SKM-1 treated with dmso at 0.1 percent for 144 hours (cell line): ENCODE results near the gene HELZ.
A peak's percentile ranks its signal among the peaks of the same experiment; 100 is the strongest.
"Not testable (repeated sequence)": the region's sequence is repeated elsewhere in the genome, so short reads cannot be mapped to it uniquely, and the experiment has no call there.

Source experiments
- DNase-seq: peaks from one replicate; lab custom pipeline; 2025; ENCODE audit not compliant: unreplicated experiment; lab: John Stamatoyannopoulos, UW

The HELZ gene, protein sequence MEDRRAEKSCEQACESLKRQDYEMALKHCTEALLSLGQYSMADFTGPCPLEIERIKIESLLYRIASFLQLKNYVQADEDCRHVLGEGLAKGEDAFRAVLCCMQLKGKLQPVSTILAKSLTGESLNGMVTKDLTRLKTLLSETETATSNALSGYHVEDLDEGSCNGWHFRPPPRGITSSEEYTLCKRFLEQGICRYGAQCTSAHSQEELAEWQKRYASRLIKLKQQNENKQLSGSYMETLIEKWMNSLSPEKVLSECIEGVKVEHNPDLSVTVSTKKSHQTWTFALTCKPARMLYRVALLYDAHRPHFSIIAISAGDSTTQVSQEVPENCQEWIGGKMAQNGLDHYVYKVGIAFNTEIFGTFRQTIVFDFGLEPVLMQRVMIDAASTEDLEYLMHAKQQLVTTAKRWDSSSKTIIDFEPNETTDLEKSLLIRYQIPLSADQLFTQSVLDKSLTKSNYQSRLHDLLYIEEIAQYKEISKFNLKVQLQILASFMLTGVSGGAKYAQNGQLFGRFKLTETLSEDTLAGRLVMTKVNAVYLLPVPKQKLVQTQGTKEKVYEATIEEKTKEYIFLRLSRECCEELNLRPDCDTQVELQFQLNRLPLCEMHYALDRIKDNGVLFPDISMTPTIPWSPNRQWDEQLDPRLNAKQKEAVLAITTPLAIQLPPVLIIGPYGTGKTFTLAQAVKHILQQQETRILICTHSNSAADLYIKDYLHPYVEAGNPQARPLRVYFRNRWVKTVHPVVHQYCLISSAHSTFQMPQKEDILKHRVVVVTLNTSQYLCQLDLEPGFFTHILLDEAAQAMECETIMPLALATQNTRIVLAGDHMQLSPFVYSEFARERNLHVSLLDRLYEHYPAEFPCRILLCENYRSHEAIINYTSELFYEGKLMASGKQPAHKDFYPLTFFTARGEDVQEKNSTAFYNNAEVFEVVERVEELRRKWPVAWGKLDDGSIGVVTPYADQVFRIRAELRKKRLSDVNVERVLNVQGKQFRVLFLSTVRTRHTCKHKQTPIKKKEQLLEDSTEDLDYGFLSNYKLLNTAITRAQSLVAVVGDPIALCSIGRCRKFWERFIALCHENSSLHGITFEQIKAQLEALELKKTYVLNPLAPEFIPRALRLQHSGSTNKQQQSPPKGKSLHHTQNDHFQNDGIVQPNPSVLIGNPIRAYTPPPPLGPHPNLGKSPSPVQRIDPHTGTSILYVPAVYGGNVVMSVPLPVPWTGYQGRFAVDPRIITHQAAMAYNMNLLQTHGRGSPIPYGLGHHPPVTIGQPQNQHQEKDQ (N-terminal part only)

GRCh38 chr17:67245073-67245693 lies at the start of gene HELZ:
HELZ (minus strand) TSS chr17:67245196; CDS start chr17:67218804, 26,392 bp downstream.
- peak; percentile 75 for DNase-seq

- peak; percentile 81 for DNase-seq
Observed at GRCh38 chr17:67293251-67294203, 48.5 kb upstream of the HELZ start.

- DNase-seq = no peak
Observed at GRCh38 chr17:67290711-67291291, 45.8 kb upstream of the HELZ start.

GRCh38 chr17:67290244-67290643 lies 45.2 kb upstream of the HELZ start:
- DNase-seq = no peak

DNA sequence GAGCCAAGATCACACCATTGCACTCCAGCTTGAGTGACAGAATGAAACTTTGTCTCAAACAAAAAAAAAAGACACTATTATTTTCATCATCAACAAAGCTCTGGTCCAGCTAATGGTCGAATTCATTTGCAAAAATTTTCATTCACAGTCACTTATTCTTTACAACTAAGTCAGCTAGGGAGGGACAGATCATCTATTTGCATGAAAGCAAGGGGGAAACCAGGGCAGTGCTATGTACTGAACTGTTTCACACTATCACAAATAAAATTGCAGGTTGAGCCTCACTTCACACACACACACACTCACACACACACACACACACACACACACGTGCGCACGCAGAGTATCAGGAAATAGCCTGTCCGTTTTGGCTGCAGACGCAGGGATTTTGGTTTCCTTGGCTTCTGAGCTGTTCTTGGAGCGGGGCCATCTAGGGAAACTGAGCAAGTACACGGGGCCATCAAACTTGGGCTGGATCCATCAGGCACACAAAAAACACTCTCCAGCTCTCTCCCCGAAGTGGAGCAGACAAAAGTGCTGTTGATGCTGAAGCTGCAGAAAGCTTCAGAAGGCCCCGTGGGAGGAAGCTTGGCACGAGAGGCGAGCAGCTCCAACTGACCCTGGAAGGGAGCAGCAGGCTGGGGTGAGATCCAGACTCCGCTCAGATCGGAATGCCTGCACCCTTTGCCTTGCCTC lies 44.3 kb upstream of the HELZ start:
- no peak for DNase-seq

DNA sequence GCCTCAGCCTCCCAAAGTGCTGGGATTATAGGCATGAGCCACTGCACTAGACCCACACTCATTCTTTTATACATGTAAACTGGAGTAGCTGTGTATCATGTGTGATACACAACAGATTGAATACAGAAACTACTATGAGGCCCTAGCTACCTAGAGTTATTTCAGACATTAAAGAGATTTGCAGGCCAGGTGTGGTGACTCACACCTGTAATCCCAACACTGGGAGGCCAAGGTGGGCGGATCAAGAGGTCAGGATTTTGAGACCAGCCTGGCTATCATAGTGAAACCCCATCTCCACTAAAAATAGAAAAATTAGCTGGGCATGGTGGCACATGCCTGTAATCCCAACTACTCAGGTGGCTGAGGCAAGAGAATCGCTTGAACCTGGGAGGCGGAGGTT lies 41.8 kb upstream of the HELZ start:
- DNase-seq = not testable (repeated sequence)

DNA sequence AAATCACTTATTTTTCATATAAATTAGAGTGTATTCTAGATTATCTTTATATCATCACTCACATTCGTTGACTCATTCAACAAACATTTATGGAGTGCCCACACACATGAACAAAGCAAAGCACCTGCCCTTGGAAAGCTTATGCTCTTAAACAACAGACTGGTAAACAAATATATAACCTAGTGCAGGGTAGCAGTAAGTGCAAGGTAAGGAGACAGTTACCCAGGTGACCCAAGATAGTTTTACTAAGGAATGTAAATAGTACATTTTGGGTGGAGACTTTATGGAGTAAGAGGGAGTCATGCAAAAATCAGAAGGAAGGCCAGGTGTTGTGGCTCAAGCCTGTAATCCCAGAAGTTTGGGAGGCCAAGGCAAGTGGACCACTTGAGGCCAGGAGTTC lies 40.4 kb upstream of the HELZ start:
- no peak for DNase-seq

DNA sequence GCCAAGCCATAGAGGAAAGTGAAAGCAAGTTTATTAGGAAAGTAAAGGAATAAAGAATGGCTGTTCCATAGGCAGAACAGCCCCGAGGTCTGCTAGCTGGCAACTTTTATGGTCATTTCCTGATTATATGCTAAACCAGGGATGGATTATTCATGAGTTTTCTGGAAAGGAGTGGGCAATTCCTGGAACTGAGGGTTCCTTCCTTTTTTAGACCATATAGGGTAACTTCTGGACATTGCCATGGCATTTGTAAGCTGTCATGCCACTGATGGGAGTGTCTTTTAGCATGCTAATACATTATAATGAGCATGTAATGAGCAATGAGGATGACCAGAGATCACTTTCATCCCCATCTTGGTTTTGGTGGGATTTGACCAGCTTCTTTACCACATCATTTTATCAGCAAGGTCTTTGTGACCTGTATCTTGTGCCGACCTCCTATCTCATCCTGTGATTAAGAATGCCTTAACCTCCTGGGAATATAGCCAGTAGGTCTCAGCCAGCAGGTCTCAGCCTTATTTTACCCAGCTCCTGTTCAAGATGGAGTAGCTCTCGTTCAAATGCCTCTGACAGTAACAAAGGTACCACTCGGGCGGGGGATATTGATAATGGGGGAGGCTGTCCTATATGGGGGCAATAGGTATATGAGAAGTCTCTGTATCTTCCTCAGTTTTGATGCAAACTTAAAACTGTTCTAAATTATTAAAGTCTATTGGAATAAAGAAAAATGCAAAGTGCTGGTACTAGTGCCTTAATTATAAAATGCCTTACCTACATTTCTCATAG lies 38.9 kb upstream of the HELZ start:
- DNase-seq = no peak

GRCh38 chr17:67281743-67282142 lies 36.7 kb upstream of the HELZ start:
- DNase-seq = no peak

GRCh38 chr17:67281053-67281452 lies 36.1 kb upstream of the HELZ start:
- no peak for DNase-seq

DNA sequence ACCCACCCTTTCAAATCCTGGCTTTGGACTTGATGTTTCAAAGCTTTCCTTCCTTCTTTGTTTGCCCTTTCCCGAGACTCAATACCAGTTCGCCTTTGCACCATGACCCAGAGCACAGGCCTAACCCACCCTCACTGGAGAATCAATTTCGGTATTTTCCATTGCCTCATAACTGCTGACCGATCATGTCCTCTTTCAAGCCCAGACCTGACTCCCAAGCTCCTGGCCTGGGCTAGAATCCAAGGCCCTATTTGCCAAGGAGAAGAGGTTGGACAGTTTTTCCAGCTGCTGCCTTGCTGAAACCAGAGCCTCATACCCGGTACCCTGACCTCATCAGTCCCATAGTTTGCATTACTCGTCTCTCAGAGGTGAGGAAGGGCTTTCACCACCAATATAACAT lies 35.3 kb upstream of the HELZ start:
- DNase-seq = no peak

- DNase-seq = no peak
Observed at GRCh38 chr17:67279115-67279514, 34.1 kb upstream of the HELZ start.

- DNase-seq = no peak
Observed at GRCh38 chr17:67278363-67278762, 33.4 kb upstream of the HELZ start.

GRCh38 chr17:67276075-67276474 lies 31.1 kb upstream of the HELZ start:
- no peak for DNase-seq

GRCh38 chr17:67274466-67274865 lies 29.5 kb upstream of the HELZ start:
- no peak for DNase-seq

DNA sequence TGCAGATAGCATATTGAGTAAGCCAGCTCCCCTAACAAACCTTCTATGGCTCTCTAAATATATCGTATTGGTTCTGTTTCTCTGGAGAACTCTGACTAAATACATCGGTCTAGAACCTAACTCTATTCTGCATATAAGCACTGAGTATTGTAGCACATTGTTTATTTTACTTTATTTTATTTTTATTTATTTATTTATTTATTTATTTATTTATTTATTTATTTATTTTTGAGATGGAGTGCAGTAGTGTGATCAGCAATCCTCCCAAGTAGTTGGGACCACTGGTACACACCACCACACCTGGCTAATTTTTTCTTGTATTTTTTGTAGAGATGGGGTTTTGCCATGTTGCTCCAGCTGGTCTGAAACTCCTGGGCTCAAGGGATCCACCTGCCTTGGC lies 28.9 kb upstream of the HELZ start:
- no peak for DNase-seq

DNA sequence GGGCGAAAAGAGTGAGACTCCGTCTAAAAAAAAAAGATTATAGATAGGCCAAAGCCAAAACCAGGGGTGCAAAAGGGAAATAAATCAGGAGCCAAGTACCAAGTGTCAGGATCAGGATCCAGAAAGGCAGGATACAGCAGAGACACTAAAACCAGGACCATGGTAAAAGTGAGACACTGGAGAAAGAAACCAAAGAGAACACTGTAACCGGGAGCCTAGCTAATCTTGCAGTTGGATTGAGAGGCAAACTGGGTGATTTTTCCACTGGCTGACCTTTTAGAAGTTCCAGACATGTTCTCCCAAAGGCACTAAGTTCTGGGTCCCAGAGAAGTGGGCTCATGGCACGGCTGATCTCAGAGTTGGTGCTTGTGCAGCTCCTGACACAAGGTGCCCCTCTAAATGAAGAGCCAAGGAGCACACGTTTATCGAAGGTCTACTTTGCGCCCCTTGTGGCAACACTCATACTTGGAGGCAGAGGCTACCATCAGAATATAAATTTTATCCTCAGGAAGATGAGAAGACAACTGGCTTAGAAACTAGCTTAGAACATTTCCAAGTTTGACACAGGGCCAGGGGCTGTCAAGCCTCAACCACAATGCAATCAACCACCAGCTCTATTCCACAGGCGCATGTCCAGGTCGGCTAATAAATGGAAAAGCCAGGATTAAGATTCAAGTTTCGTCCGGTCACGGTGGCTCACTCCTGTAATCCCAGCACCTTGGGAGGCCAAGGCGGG lies 27.5 kb upstream of the HELZ start:
- DNase-seq = no peak
